Stomach (tissue), 4 donors: ENCODE measurements around the gene ARF1.

Source experiments
- CTCF ChIP-seq, 7 experiments: fragments of 450-650 bp in 4 of 7; fragments of 200-600 bp in 3 of 7; sonication (generic) in 3 of 7; IDR thresholded peaks; one replicate each; pipeline ENCODE4 v1.5.1; 2016 to 2019; ENCODE audit warnings: antibody characterized with exemption in 7 of 7, control low read depth in 2 of 7, mild to moderate bottlenecking in 1 of 7
- EP300 ChIP-seq: sonication (generic); formaldehyde crosslinking; IDR thresholded peaks from one replicate; pipeline ENCODE4 v1.6.1; 2017; ENCODE audit warnings: antibody characterized with exemption
- POLR2A ChIP-seq, 4 donors: fragments of 450-650 bp; IDR thresholded peaks; one replicate each; pipeline ENCODE4 v1.6.1; 2016; ENCODE audit warnings: antibody characterized with exemption in 4 of 4, control low read depth in 2 of 4, mild to moderate bottlenecking in 1 of 4, moderate library complexity in 1 of 4

- no peak for TF ChIP-seq CTCF (IDR thresholded peaks at IDR 0.05)
- TF ChIP-seq POLR2A (IDR thresholded peaks at IDR 0.05) = no peak
- TF ChIP-seq EP300 = no peak
These were observed 15.0 kb downstream of the ARF1 start for GRCh38 chr1:228097333-228098081.
